Fibroblast of upper back skin (primary cell): ENCODE measurements around the gene IRF2.
"Not testable (repeated sequence)": the region's sequence is repeated elsewhere in the genome, so short reads cannot be mapped to it uniquely, and the experiment has no call there.

Experiments
- DNase-seq: peaks from one replicate; pipeline ENCODE4 v3.0.0-alpha.2; 2013

IRF2 gene

GRCh38 chr4:184385705-184386141, 88.6 kb downstream of the IRF2 start:
- no peak for DNase-seq

- DNase-seq, result no peak
Measured at GRCh38 chr4:184384810-184385557, 89.4 kb downstream of the IRF2 start.

- peak; percentile 92 for DNase-seq
Measured at GRCh38 chr4:184384056-184384809, 90.1 kb downstream of the IRF2 start.

GRCh38 chr4:184383497-184384055, 90.8 kb downstream of the IRF2 start:
- peak; percentile 97 for DNase-seq

GRCh38 chr4:184382189-184382846, 92.0 kb downstream of the IRF2 start:
- DNase-seq, result no peak

GRCh38 chr4:184380707-184381106, 93.6 kb downstream of the IRF2 start:
- DNase-seq, result no peak

GRCh38 chr4:184380214-184380613, 94.1 kb downstream of the IRF2 start:
- DNase-seq, result not testable (repeated sequence)

- no peak for DNase-seq
Measured at GRCh38 chr4:184376923-184377322, 97.4 kb downstream of the IRF2 start.

GRCh38 chr4:184376126-184376838, 98.1 kb downstream of the IRF2 start:
- no peak for DNase-seq

- not testable (repeated sequence) for DNase-seq
Measured at GRCh38 chr4:184375623-184376022, 98.7 kb downstream of the IRF2 start.

- peak; percentile 44 for DNase-seq
Measured at GRCh38 chr4:184375027-184375426, 99.3 kb downstream of the IRF2 start.

GRCh38 chr4:184373886-184374405, 100.4 kb downstream of the IRF2 start:
- no peak for DNase-seq

- DNase-seq, result no peak
Measured at GRCh38 chr4:184371390-184371787, 103.0 kb downstream of the IRF2 start.

GRCh38 chr4:184370711-184371389, 103.5 kb downstream of the IRF2 start:
- no peak for DNase-seq

GRCh38 chr4:184369871-184370270, 104.5 kb downstream of the IRF2 start:
- no peak for DNase-seq

GRCh38 chr4:184368731-184369130, 105.6 kb downstream of the IRF2 start:
- no peak for DNase-seq

- no peak for DNase-seq
Measured at GRCh38 chr4:184368290-184368689, 106.1 kb downstream of the IRF2 start.

GRCh38 chr4:184364100-184364921, 110.0 kb downstream of the IRF2 start:
- no peak for DNase-seq

- no peak for DNase-seq
Measured at GRCh38 chr4:184363258-184363657, 111.1 kb downstream of the IRF2 start.

GRCh38 chr4:184362396-184362795, 112.0 kb downstream of the IRF2 start:
- peak; percentile 58 for DNase-seq

- DNase-seq, result peak; percentile 84
Measured at GRCh38 chr4:184361443-184361842, 112.9 kb downstream of the IRF2 start.
